Esophagus squamous epithelium (tissue), 5 donors: ENCODE data around the gene SMARCD1. TPM values are rescaled to one million over a fixed set of nuclear protein-coding genes. Genes with fewer than 3 reads are reported as not detected.

ENCODE experiments used
- DNase-seq: peaks from one replicate; lab custom pipeline; 2025; lab: John Stamatoyannopoulos, UW
- H3K27ac ChIP-seq, 4 donors: fragments of 200-600 bp; sonication (generic); one replicate each; pipeline ENCODE4 v1.5.1; 2016 to 2019; ENCODE audit warnings: mild to moderate bottlenecking in 1 of 4
- H3K27me3 ChIP-seq, 4 donors: fragments of 200-600 bp; sonication (generic); 1 replicate in 3 of 4; 2 replicates in 1 of 4; pipeline versions ENCODE4 v1.5.1 to v1.6.0; 2017 to 2021; ENCODE audit warnings: antibody characterized with exemption in 1 of 4
- H3K36me3 ChIP-seq, 3 donors: fragments of 200-600 bp; sonication (generic); one replicate each; pipeline ENCODE4 v1.5.1; 2016 to 2019
- H3K4me1 ChIP-seq, 3 donors: fragments of 200-600 bp; sonication (generic); one replicate each; pipeline ENCODE4 v1.5.1; 2017 to 2019
- H3K4me3 ChIP-seq, 4 donors: fragments of 200-600 bp; sonication (generic); 1 replicate in 3 of 4; 2 replicates in 1 of 4; pipeline ENCODE4 v1.5.1; 2016 to 2019; ENCODE audit warnings: mild to moderate bottlenecking in 2 of 4, moderate library complexity in 1 of 4
- H3K9me3 ChIP-seq, 3 donors: fragments of 200-600 bp; sonication (generic); one replicate each; pipeline ENCODE4 v1.5.1; 2016 to 2019
- POLR2A ChIP-seq, 4 donors: fragments of 450-650 bp; IDR thresholded peaks; one replicate each; pipeline ENCODE4 v1.6.1; 2017; ENCODE audit warnings: antibody characterized with exemption in 4 of 4, mild to moderate bottlenecking in 4 of 4, moderate library complexity in 3 of 4
- WGBS, 2 donors: methylation state at CpG; one replicate each; pipeline ENCODE4 v1.1.5; 2018; 5-methylcytosine and 5-hydroxymethylcytosine counted together
- intact Hi-C: fragments of 100-400 bp; cut with DNase I; formaldehyde crosslinking; loops from one replicate; pipeline ENCODE4 v1.15.0; 2022
- total RNA-seq, 4 donors: library from RNA; depleted of rRNA; stranded (reverse); fragments of >200 nt; gene quantifications; one replicate each; pipeline ENCODE4 v1.1.0, GENCODE V29; 2016
- TF ChIP-seq, protein P1 (sequence below), 6 experiments: fragments of 450-650 bp in 4 of 6; fragments of 200-600 bp in 2 of 6; sonication (generic) in 2 of 6; IDR thresholded peaks; one replicate each; pipeline ENCODE4 v1.5.1; 2016 to 2019; ENCODE audit warnings: antibody characterized with exemption in 6 of 6, mild to moderate bottlenecking in 4 of 6, moderate library complexity in 4 of 6
- donor health status: DM: yes; HTN: yes; CAD: no.

SMARCD1 gene
- 10 to 100 TPM; 34.5 to 67.8 (median 46.5) TPM for total RNA-seq

DNA sequence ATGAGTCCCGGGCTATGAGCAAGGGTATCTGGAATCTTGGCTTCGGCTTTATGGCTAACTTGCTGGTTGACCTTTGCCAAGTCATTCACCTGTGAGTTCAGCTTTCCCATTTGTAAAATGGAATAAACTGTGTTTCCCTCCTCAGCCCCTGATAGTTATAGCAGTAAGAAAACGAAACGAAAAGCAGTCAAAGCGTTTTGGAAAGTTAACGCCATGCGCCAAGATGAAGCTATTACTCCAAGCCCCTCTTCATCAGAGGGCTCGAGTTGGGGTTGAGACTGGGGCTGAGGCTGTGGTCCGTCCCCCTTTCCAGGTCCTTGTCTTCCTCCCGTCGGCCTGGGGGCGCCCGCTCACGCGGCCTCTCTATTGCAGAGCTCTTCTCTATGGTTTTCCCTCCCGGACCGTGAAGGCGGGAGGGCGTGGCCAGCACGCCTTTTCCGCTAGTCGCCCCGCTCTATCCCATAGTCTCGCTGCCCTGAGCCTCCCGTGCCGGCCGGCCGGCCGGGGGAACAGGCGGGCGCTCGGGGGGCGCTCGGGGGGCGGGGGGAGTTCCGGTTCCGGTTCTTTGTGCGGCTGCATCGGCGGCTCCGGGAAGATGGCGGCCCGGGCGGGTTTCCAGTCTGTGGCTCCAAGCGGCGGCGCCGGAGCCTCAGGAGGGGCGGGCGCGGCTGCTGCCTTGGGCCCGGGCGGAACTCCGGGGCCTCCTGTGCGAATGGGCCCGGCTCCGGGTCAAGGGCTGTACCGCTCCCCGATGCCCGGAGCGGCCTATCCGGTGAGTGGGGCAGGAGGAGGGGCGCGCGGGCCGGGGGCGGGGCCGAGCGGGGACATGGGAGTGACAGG is at the start of gene SMARCD1:
TSS of gene SMARCD1 (plus strand) at position 568 of the 840 bp plus-strand sequence. CDS start at position 596, 28 bp downstream.
- WGBS, 2 donors = 0 to 1% methylated on average over 12 to 20 of the region's 69 CpGs
- no peak for TF ChIP-seq POLR2A (IDR thresholded peaks at IDR 0.05)
- TF ChIP-seq, protein P1, sequence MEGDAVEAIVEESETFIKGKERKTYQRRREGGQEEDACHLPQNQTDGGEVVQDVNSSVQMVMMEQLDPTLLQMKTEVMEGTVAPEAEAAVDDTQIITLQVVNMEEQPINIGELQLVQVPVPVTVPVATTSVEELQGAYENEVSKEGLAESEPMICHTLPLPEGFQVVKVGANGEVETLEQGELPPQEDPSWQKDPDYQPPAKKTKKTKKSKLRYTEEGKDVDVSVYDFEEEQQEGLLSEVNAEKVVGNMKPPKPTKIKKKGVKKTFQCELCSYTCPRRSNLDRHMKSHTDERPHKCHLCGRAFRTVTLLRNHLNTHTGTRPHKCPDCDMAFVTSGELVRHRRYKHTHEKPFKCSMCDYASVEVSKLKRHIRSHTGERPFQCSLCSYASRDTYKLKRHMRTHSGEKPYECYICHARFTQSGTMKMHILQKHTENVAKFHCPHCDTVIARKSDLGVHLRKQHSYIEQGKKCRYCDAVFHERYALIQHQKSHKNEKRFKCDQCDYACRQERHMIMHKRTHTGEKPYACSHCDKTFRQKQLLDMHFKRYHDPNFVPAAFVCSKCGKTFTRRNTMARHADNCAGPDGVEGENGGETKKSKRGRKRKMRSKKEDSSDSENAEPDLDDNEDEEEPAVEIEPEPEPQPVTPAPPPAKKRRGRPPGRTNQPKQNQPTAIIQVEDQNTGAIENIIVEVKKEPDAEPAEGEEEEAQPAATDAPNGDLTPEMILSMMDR (IDR thresholded peaks at IDR 0.05) = peak in 2 of 6 experiments; percentile 30 to 31
- Histone ChIP-seq H3K27me3 (no peaks in the 10 kb centered on the region), H3K4me3 (peak within 1 kb of the TSS; percentile 78 to 97 (median 86)), H3K4me1 (peaks cover 10 to 55% (median 10%) of the 10 kb centered on the region in 3 donors), H3K27ac (peak within 1 kb of the TSS; percentile 94 to 99 (median 94)), H3K9me3 (no peaks in the 10 kb centered on the region), H3K36me3 (peaks cover 0 to 36% (median under 1%) of the 10 kb centered on the region in 3 donors)
- DNase-seq = peak; percentile 39
- intact Hi-C loops = loop anchor here (10.0 kb wide), 1 partner anchor 90 kb away; no protein-coding TSS in a partner anchor

DNA sequence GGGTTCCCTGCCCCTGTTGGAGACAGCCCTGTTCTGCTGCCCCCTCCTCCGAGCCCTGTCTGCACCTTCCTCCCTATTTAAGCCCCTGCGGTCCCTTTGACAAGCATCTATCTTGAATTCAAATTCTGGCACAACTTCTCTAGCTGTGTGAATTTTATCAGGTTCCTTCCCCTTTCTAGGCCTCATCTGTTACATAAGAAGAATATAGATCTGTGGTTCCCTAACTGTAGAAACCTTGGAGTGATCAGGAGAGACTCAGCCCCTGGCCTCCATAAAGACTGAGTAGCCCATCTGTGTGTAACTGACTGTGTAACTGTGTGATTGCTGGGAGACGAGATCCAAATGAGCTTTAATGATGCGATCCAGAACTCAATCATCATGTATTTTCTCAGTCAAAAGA is 46.8 kb upstream of the SMARCD1 start:
- H3K27me3 ChIP-seq = peaks cover 0 to 5% (median 0%) of the 10 kb centered on the region in 4 donors
- no peak overlapping the region for H3K27ac ChIP-seq
- TF ChIP-seq, protein P1 (IDR thresholded peaks at IDR 0.05) = no peak
- no peak for TF ChIP-seq POLR2A (IDR thresholded peaks at IDR 0.05)
- H3K4me3 ChIP-seq = no peak overlapping the region
- DNase-seq = no peak
- 86 to 89% methylated on average over 4 of the region's 4 CpGs for WGBS, 2 donors
- peaks cover 9 to 21% (median 10%) of the 10 kb centered on the region in 3 donors for H3K4me1 ChIP-seq
- intact Hi-C loops = no loop called here
- no peaks in the 10 kb centered on the region for H3K9me3 ChIP-seq
- H3K36me3 ChIP-seq = no peaks in the 10 kb centered on the region

DNA sequence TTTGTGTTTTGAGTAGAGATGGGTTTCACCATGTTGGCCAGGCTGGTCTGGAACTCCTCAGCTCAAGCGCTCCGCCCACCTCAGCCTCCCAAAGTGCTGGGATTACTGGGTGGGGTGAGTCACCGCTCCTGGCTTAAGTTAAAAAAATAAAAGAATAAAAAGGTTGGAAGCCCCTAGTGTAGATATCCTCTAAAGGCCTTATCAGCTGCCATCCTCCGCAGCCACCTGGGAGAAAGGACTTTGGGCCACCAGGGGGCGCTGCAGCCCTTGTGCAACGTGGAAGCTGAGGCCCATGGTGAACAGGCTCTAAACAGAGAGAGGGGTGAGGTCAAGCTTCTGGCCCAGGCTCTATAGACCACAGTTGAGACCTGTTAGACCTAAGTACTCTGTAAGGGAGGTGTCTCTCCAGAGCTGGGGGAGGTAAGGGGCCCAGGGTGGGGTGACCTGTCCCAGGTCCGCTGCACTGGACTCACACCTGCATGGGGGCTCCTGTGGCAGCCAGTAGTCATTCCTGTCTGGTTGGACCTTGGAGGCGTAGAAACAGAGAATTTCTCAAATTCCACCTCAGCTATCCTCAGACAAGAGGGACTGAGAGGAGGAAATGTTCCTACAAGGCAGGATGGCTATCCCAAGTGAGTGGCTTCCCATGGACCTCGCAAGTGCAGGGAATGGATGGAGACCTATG is 45.8 kb upstream of the SMARCD1 start:
- peaks cover 9 to 20% (median 10%) of the 10 kb centered on the region in 3 donors for H3K4me1 ChIP-seq
- no peak overlapping the region for H3K4me3 ChIP-seq
- no peaks in the 10 kb centered on the region for H3K36me3 ChIP-seq
- H3K27me3 ChIP-seq = peaks cover 0 to 5% (median 0%) of the 10 kb centered on the region in 4 donors
- H3K27ac ChIP-seq = peak overlapping the region in 2 of 4 donors; percentile 28 to 57
- WGBS, 2 donors = 33 to 37% methylated on average over 5 to 8 of the region's 9 CpGs
- DNase-seq = no peak
- intact Hi-C loops = no loop called here
- TF ChIP-seq POLR2A (IDR thresholded peaks at IDR 0.05) = no peak
- TF ChIP-seq, protein P1 (IDR thresholded peaks at IDR 0.05) = peak; percentile 79 to 94 (median 88)
- H3K9me3 ChIP-seq = no peaks in the 10 kb centered on the region

DNA sequence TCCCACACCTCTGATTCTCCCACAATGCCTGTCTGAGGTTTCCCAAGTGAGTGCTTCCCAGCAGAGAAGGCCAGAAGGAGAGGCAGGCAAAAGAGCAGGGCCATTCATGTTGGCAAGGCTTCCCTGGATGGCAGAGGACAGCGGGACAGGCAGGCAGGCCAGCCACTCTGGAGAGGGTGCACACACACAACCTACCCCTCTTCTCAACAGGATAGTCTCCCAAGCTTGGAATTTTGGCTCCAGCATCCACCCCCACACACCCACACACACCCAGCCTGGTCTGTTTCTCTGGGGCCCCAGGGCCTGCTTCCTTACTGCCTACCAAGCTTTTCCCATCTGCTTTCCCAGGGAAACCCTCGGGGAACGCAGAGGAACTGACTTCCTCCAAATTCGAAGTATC is 44.5 kb upstream of the SMARCD1 start:
- no peak overlapping the region for H3K27ac ChIP-seq
- H3K27me3 ChIP-seq = no peaks in the 10 kb centered on the region
- intact Hi-C loops = no loop called here
- 68 to 80% methylated on average over 1 to 3 of the region's 4 CpGs for WGBS, 2 donors
- H3K4me1 ChIP-seq = peaks cover 9 to 17% (median 10%) of the 10 kb centered on the region in 3 donors
- no peak for TF ChIP-seq POLR2A (IDR thresholded peaks at IDR 0.05)
- TF ChIP-seq, protein P1 (IDR thresholded peaks at IDR 0.05) = no peak
- no peak for DNase-seq
- H3K9me3 ChIP-seq = no peaks in the 10 kb centered on the region
- no peaks in the 10 kb centered on the region for H3K36me3 ChIP-seq
- no peak overlapping the region for H3K4me3 ChIP-seq
